Fibroblast of villous mesenchyme (primary cell): Measurements from ENCODE around the gene ATP2B2. TPM values are rescaled to one million over a fixed set of nuclear protein-coding genes. Genes with fewer than 3 reads are reported as not detected.

Experiments
- DNase-seq: peaks from one replicate; pipeline ENCODE4 v3.0.0-alpha.2; 2010; ENCODE audit warnings: low read depth
- H3K4me3 ChIP-seq: 2 replicates; pipeline ENCODE4 v1.5.1; 2011; ENCODE audit warnings: low read depth, mild to moderate bottlenecking, low read length
- CTCF ChIP-seq: IDR thresholded peaks from 2 replicates; pipeline ENCODE4 v1.5.1; 2012; ENCODE audit warnings: low read depth, mild to moderate bottlenecking, low read length; ENCODE audit not compliant: insufficient read depth
- total RNA-seq: library from RNA; depleted of rRNA; stranded (reverse); fragments of >200 nt; gene quantifications from 2 replicates; pipeline ENCODE4 v1.2.3, GENCODE V29; 2012

ATP2B2 gene
- total RNA-seq, 1 donor: not detected

DNA sequence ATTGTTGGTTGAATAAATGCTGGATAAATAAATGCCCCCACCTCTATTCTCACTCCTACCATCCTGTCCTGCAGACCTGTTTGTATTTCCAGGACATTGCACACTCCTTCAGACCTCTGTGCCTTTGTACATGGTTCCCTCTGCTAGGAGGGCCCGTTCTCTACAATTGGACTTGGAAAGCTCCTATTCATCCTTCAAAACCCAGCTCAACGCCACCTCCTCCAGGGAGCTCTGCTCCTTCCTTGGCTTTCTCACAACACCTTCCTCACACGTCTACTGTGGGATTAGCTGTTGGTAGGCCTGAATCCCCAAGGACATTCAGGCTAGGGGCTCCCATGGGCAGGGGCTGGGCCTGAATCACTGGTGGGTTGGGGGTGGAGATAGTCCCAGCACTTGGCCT is 105.8 kb downstream of the ATP2B2 start:
- no peak overlapping the region for H3K4me3 ChIP-seq
- no peak for TF ChIP-seq CTCF
- DNase-seq: no peak

DNA sequence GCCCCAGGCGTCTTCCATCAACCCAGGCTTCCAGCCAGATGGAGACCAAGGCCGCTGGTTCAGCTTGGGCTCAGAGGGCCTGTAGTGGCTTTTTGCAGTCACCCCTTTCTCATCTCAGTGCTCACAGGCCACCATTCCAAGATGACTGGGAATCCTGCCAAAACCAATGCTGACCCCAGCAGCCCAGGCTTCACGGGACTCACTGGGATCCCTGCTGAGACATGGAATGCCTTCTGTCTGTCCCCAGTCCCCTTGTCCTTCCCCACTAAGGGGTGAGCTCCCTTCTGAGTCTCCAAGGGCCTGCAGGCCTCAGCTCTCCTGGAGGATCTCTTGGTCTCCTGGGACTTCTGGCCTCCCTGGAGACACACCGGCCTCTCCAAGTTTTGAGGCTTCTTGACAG is 107.0 kb downstream of the ATP2B2 start:
- DNase-seq: no peak
- H3K4me3 ChIP-seq: no peak overlapping the region
- no peak for TF ChIP-seq CTCF

DNA sequence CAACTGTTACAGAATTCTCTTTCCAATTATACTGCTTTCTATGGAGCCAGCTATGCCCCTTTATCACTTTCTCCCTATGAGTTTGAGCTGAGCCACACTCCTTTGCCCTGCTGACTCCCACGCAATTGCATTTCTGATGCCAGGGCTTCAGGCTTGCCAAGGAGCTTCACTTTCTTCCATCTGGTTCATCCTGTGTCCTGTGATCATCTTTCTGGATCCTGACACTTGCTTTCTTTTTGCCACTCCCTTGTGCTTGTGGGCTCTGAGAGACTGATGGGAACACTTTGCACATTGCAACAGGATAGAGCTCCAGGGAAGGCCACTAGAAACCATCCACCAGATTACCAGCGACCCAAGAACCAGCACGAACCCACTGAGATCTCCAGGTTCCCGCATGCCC is 107.5 kb downstream of the ATP2B2 start:
- no peak for TF ChIP-seq CTCF
- no peak overlapping the region for H3K4me3 ChIP-seq
- DNase-seq: no peak

DNA sequence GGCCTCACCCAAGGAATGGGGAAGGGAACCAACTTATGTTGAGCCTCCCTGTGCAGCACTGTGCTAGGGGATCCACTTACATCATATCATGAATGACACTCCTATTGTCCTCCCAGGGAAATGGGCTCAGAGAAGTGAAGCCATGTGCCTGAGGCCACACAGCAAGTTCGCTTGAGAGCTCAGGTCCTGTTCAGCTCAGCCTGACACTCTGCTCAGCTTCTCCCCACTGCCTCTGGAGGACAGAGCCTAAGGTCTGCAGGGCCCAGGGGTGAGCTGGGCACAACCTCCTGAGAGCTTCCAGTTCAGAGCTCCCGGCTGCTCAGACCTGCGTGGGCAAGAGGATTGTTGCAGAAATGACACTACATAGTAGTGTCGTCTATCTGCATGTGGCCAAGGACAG is 108.5 kb downstream of the ATP2B2 start:
- DNase-seq: no peak
- TF ChIP-seq CTCF: no peak
- H3K4me3 ChIP-seq: no peak overlapping the region

GRCh38 chr3:10396083-10396482 is 109.3 kb downstream of the ATP2B2 start:
- no peak overlapping the region for H3K4me3 ChIP-seq
- no peak for TF ChIP-seq CTCF
- no peak for DNase-seq

DNA sequence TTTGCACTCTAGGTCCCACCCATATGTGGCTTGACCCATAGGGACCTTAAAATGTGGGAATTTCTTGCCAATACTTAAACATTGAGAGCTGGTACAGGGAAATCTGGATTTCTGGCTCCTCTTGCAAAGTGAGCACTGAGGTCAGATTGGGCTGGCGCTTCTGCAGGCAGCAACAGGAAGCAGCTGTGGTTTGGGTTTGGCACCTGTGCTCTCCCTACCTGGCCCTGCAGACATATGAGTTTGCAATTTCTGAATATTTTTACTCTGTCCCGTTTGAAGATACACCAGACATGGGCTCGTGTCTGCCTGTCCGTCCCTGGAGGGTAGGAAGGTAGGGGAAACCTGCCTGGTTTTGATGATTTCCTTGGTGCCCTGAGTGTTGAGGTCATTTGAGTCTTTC is 109.7 kb downstream of the ATP2B2 start:
- DNase-seq: no peak
- no peak for TF ChIP-seq CTCF
- H3K4me3 ChIP-seq: no peak overlapping the region

- no peak for DNase-seq
- no peak overlapping the region for H3K4me3 ChIP-seq
- TF ChIP-seq CTCF: no peak
Observed at GRCh38 chr3:10395196-10395595, 110.2 kb downstream of the ATP2B2 start.
